ENCODE results near the gene CCDC134.

Gene CCDC134

DNA sequence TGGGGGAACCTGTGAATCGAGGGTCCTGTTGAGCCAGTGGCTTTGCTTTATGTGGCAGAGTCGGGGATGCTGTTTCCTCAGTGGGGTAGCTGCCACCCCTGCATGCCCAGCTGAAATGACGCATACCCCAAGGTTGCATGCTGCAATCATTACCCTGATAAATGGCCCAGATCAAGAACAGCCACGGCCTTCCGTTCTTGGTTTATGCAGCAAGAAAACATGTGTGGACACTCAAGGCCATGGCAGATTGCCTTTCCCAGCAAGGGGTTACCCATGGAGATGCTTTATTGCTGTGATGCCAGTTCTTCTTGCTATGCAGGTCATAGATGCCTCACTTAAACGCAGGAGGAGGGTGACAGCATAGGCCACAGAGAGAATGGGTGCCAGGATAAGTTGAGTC lies 18.1 kb downstream of the CCDC134 start:
- Histone ChIP-seq H3K9ac (no peak overlapping the region), H3K4me3 (ENCODE audit: low read depth, low read length) (no peak overlapping the region), H3K4me2 (ENCODE audit: low read length) (no peak overlapping the region), H2AFZ (no peak overlapping the region), H3K9me3 (ENCODE audit: control insufficient read depth, low read length) (no peaks in the 10 kb centered on the region), H3K27ac (no peak overlapping the region), H3K36me3 (ENCODE audit: control insufficient read depth, insufficient read depth, low read length) (no peaks in the 10 kb centered on the region), H3K27me3 (ENCODE audit: control insufficient read depth, insufficient read depth, low read length) (no peaks in the 10 kb centered on the region), H3K79me2 (no peaks in the 10 kb centered on the region), H3K4me1 (peaks cover 5% of the 10 kb centered on the region)
- TF ChIP-seq, protein P1, sequence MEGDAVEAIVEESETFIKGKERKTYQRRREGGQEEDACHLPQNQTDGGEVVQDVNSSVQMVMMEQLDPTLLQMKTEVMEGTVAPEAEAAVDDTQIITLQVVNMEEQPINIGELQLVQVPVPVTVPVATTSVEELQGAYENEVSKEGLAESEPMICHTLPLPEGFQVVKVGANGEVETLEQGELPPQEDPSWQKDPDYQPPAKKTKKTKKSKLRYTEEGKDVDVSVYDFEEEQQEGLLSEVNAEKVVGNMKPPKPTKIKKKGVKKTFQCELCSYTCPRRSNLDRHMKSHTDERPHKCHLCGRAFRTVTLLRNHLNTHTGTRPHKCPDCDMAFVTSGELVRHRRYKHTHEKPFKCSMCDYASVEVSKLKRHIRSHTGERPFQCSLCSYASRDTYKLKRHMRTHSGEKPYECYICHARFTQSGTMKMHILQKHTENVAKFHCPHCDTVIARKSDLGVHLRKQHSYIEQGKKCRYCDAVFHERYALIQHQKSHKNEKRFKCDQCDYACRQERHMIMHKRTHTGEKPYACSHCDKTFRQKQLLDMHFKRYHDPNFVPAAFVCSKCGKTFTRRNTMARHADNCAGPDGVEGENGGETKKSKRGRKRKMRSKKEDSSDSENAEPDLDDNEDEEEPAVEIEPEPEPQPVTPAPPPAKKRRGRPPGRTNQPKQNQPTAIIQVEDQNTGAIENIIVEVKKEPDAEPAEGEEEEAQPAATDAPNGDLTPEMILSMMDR (IDR thresholded peaks at IDR 0.05) = no peak

DNA sequence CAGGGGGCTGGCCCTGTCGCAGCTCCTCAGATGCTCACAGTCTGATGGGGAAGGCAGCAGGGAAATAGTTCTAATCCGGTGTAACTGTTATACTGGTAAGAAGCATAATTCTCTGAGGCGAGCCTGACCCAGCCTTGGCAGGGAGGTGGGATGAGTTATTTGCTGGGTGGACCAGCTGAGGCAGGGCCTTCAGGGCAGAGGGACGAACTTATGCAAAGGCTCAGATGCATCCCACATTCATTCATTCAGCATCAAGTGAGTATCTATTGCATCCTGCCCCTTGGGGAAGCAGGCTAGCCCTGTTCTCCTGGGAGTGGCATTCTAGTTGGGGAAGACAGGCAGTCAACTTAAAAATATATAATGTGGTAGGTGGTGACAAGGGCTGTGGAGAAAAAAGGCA lies 18.8 kb downstream of the CCDC134 start:
- Histone ChIP-seq H3K4me2 (ENCODE audit: low read length) (no peak overlapping the region), H3K27me3 (ENCODE audit: control insufficient read depth, insufficient read depth, low read length) (no peaks in the 10 kb centered on the region), H3K79me2 (no peaks in the 10 kb centered on the region), H2AFZ (no peak overlapping the region), H3K4me1 (peaks cover 5% of the 10 kb centered on the region), H3K4me3 (ENCODE audit: low read depth, low read length) (no peak overlapping the region), H3K9me3 (ENCODE audit: control insufficient read depth, low read length) (no peaks in the 10 kb centered on the region), H3K27ac (no peak overlapping the region), H3K36me3 (ENCODE audit: control insufficient read depth, insufficient read depth, low read length) (no peaks in the 10 kb centered on the region), H3K9ac (no peak overlapping the region)
- TF ChIP-seq, protein P1 (IDR thresholded peaks at IDR 0.05) = no peak

DNA sequence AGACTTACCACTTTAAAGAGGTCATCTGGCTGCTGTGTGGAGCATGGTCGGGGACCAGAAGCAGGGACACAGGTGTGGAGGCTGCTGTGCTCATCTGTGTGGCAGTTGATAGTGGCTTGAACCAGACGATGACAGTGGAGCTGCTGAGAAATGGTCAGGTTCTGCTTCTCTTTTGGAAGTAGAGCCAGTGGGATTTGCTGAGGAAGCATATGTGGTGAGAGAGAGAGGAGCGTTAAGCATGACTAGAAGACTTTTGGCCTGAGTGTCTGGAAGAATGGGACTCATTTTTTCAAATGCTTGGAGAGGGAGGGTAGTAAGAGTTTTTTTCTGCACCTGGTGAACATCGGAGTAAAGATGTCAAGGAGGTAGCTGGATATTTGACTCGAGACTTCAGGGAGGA lies 20.0 kb downstream of the CCDC134 start:
- H3K4me1 ChIP-seq = peaks cover 5% of the 10 kb centered on the region
- no peaks in the 10 kb centered on the region for H3K27me3 ChIP-seq (ENCODE audit: control insufficient read depth, insufficient read depth, low read length)
- TF ChIP-seq, protein P1 (IDR thresholded peaks at IDR 0.05) = no peak
- no peaks in the 10 kb centered on the region for H3K36me3 ChIP-seq (ENCODE audit: control insufficient read depth, insufficient read depth, low read length)
- no peak overlapping the region for H3K4me2 ChIP-seq (ENCODE audit: low read length)
- no peak overlapping the region for H2AFZ ChIP-seq
- no peak overlapping the region for H3K9ac ChIP-seq
- H3K79me2 ChIP-seq = no peaks in the 10 kb centered on the region
- H3K4me3 ChIP-seq (ENCODE audit: low read depth, low read length) = no peak overlapping the region
- no peak overlapping the region for H3K27ac ChIP-seq
- no peaks in the 10 kb centered on the region for H3K9me3 ChIP-seq (ENCODE audit: control insufficient read depth, low read length)

GRCh38 chr22:41821471-41822316 lies 21.2 kb downstream of the CCDC134 start:
- H3K4me2 ChIP-seq (ENCODE audit: low read length) = no peak overlapping the region
- H3K9me3 ChIP-seq (ENCODE audit: control insufficient read depth, low read length) = no peaks in the 10 kb centered on the region
- no peak overlapping the region for H3K9ac ChIP-seq
- no peaks in the 10 kb centered on the region for H3K79me2 ChIP-seq
- no peaks in the 10 kb centered on the region for H3K27me3 ChIP-seq (ENCODE audit: control insufficient read depth, insufficient read depth, low read length)
- no peak overlapping the region for H3K4me3 ChIP-seq (ENCODE audit: low read depth, low read length)
- H3K36me3 ChIP-seq (ENCODE audit: control insufficient read depth, insufficient read depth, low read length) = no peaks in the 10 kb centered on the region
- H3K4me1 ChIP-seq = peaks cover 11% of the 10 kb centered on the region
- TF ChIP-seq, protein P1 (IDR thresholded peaks at IDR 0.05) = no peak
- H2AFZ ChIP-seq = no peak overlapping the region
- H3K27ac ChIP-seq = no peak overlapping the region
